HepG2 (cell line): ENCODE data around the gene SAE1. TPM values are rescaled to one million over a fixed set of nuclear protein-coding genes. Genes with fewer than 3 reads are reported as not detected.

Source experiments
- ARHGAP35 ChIP-seq: sonication (generic); formaldehyde crosslinking; IDR thresholded peaks from 2 replicates; pipeline ENCODE4 v1.9.0; 2022; ENCODE audit warnings: mild to moderate bottlenecking, inconsistent platforms, moderate library complexity, missing genetic modification reagents, borderline replicate concordance
- CBX1 ChIP-seq: IDR thresholded peaks from one replicate; pipeline ENCODE4 v1.6.1; 2016; ENCODE audit warnings: antibody characterized with exemption, low read depth
- DRAP1 ChIP-seq: IDR thresholded peaks from 2 replicates; pipeline ENCODE4 v1.6.1; 2016; ENCODE audit warnings: missing genetic modification reagents, missing compliant biosample characterization
- EP300 ChIP-seq, 3 experiments: sonication (generic) in 1 of 3; formaldehyde crosslinking in 1 of 3; IDR thresholded peaks; 2 replicates each; pipeline versions ENCODE4 v1.5.1 to v1.6.1; 2011 to 2020; ENCODE audit warnings: low read depth in 2 of 3, low read length in 2 of 3, borderline replicate concordance in 1 of 3, improper control_type of control experiment in 1 of 3, mild to moderate bottlenecking in 1 of 3, missing genetic modification reagents in 1 of 3, moderate library complexity in 1 of 3
- ERF ChIP-seq: IDR thresholded peaks from 2 replicates; pipeline ENCODE4 v1.6.1; 2018; ENCODE audit warnings: missing biosample characterization, missing genetic modification reagents
- FOXK2 ChIP-seq: fragments of 450-650 bp; IDR thresholded peaks from 2 replicates; pipeline ENCODE4 v1.6.1; 2016
- GABPB1 ChIP-seq: IDR thresholded peaks from 2 replicates; pipeline ENCODE4 v1.6.1; 2016; ENCODE audit warnings: mild to moderate bottlenecking, missing genetic modification reagents, moderate library complexity, missing compliant biosample characterization
- ISL2 ChIP-seq: sonication (generic); formaldehyde crosslinking; IDR thresholded peaks from 2 replicates; pipeline ENCODE4 v1.5.0; 2020; ENCODE audit warnings: missing genetic modification reagents
- MAZ ChIP-seq, 2 experiments: sonication (generic) in 1 of 2; formaldehyde crosslinking in 1 of 2; IDR thresholded peaks; 2 replicates each; pipeline versions ENCODE4 v1.5.0 to v1.6.1; 2012 to 2020; ENCODE audit warnings: low read depth in 2 of 2, mild to moderate bottlenecking in 2 of 2, borderline replicate concordance in 1 of 2, improper control_type of control experiment in 1 of 2, low read length in 1 of 2, missing genetic modification reagents in 1 of 2, moderate library complexity in 1 of 2
- MED8 ChIP-seq: sonication (generic); formaldehyde crosslinking; IDR thresholded peaks from 2 replicates; pipeline ENCODE4 v1.8.1; 2023; ENCODE audit warnings: mild to moderate bottlenecking, missing genetic modification reagents; ENCODE audit not compliant: insufficient replicate concordance
- RAD21 ChIP-seq: fragments of 450-650 bp; formaldehyde crosslinking; IDR thresholded peaks from 2 replicates; pipeline ENCODE4 v1.5.0; 2020; ENCODE audit warnings: mild to moderate bottlenecking
- SIX4 ChIP-seq: sonication (generic); formaldehyde crosslinking; IDR thresholded peaks from 2 replicates; pipeline ENCODE4 v1.4.0; 2020; ENCODE audit warnings: missing genetic modification reagents
- TAF15 ChIP-seq: fragments of 200-400 bp; formaldehyde crosslinking; IDR thresholded peaks from one replicate; pipeline ENCODE4 v1.6.1; 2018; ENCODE audit warnings: mild to moderate bottlenecking, low read depth, low read length; ENCODE audit not compliant: poor library complexity, severe bottlenecking
- ZBTB4 ChIP-seq: sonication (generic); formaldehyde crosslinking; IDR thresholded peaks from 2 replicates; pipeline ENCODE4 v1.4.0; 2020; ENCODE audit warnings: missing genetic modification reagents, mild to moderate bottlenecking, borderline replicate concordance
- ZBTB42 ChIP-seq: sonication (generic); formaldehyde crosslinking; IDR thresholded peaks from 2 replicates; pipeline ENCODE4 v1.5.0; 2020; ENCODE audit warnings: mild to moderate bottlenecking, missing genetic modification reagents
- ZFP91 ChIP-seq: sonication (generic); formaldehyde crosslinking; IDR thresholded peaks from 2 replicates; pipeline ENCODE4 v1.9.0; 2022; ENCODE audit warnings: missing genetic modification reagents, mild to moderate bottlenecking, borderline replicate concordance
- ZHX1 ChIP-seq: sonication (generic); formaldehyde crosslinking; IDR thresholded peaks from 2 replicates; pipeline ENCODE4 v1.8.1; 2022; ENCODE audit warnings: low read depth, mild to moderate bottlenecking, missing genetic modification reagents
- ZNF883 ChIP-seq: sonication (generic); formaldehyde crosslinking; IDR thresholded peaks from 2 replicates; pipeline ENCODE4 v1.5.1; 2020; ENCODE audit warnings: mild to moderate bottlenecking, missing genetic modification reagents; ENCODE audit errors: not compliant biosample characterization
- polyA plus RNA-seq, 8 experiments: library from polyadenylated mRNA; depleted of rRNA in 3 of 8; stranded (reverse) in 7 of 8; unstranded in 1 of 8; fragments of >200 nt; fragmentation: Illumina TruSeq in 4 of 8; extraction: Trizol in 4 of 8; gene quantifications; 2 replicates each; pipeline versions ENCODE4 v1.2.1 to v1.2.3, GENCODE V29; 2011 to 2016; ENCODE audit warnings: low read depth in 4 of 8, missing spikeins in 1 of 8, mixed read lengths in 1 of 8; ENCODE audit not compliant: insufficient read depth in 1 of 8
- total RNA-seq, 5 experiments: library from RNA; depleted of rRNA; stranded (reverse); fragments of >200 nt; fragmentation: Illumina TruSeq; extraction: Trizol; gene quantifications; 2 replicates each; pipeline ENCODE4 v1.2.3, GENCODE V29; 2016; ENCODE audit warnings: low read depth in 1 of 5

Gene SAE1
- total and polyA plus RNA-seq, 2 of the 13 experiments (the other 11 are each of a cell fraction or from before 2014, with no cell fraction given) = 87.6 to 197 TPM

- TF ChIP-seq ZFP91 (CRISPR knock-in tag) (no peak), GABPB1 (CRISPR knock-in tag) (no peak), ARHGAP35 (CRISPR knock-in tag) (peak; percentile 22; the same call in 1 of the 2 replicates), DRAP1 (CRISPR knock-in tag) (peak; percentile 94), ZHX1 (no peak), ERF (CRISPR knock-in tag) (peak; percentile 89; the same call in 1 of the 2 replicates), SIX4 (CRISPR knock-in tag) (peak; percentile 28; the same call in 1 of the 2 replicates), ZNF883 (CRISPR knock-in tag) (no peak), ISL2 (CRISPR knock-in tag) (peak; percentile 73), EP300 (IDR thresholded peaks at IDR 0.05; ENCODE audit: low read depth in 2 of 2, low read length in 2 of 2) (no peak), EP300 (CRISPR knock-in tag; IDR thresholded peaks at IDR 0.05; ENCODE audit: borderline replicate concordance) (no peak; the same call in 1 of the 2 replicates), ZBTB4 (CRISPR knock-in tag) (no peak), CBX1 (peak; percentile 95), MED8 (CRISPR knock-in tag) (peak; percentile 54), MAZ (IDR thresholded peaks at IDR 0.05; ENCODE audit: borderline replicate concordance, low read depth, low read length) (peak; percentile 60; the same call in 1 of the 2 replicates), MAZ (CRISPR knock-in tag; IDR thresholded peaks at IDR 0.05; ENCODE audit: low read depth) (peak; percentile 62), FOXK2 (no peak), ZBTB42 (no peak), TAF15 (no peak), RAD21 (CRISPR knock-in tag) (peak; percentile 69)
Observed at GRCh38 chr19:47225746-47226425, 95.3 kb downstream of the SAE1 start (continued).
